ENCODE measurements around the gene CXCL11. TPM values are rescaled to one million over a fixed set of nuclear protein-coding genes. Genes with fewer than 3 reads are reported as not detected.

Gene CXCL11
- total and polyA plus RNA-seq, 2 of the 13 experiments (the other 11 are each of a cell fraction or from before 2014, with no cell fraction given) = 0.08 TPM; not detected in 1

DNA sequence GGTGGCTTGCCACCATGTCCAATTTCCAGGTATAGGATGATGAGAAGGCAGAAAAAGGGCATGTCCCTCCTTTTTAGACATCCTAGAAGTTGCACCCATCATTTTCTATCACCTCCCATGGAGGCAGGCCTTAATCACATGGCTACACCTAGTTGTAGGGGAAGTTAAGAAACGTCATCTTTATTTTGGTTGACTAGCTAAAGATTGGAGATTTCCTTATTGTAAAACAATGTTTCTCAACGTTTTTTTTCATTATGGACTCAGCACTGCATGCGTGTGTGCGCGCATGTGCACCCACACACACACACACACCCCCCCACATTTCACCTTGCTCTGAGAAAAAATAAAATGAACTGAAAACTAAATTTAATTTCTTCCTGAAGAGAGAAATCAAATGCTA, 26.6 kb downstream of the CXCL11 start:
- 67% methylated on average over 5 of the region's 5 CpGs for WGBS (ENCODE audit: low lambda C conversion rate)
- no peak overlapping the region for H3K4me3 ChIP-seq (replicated peaks in 1 of 3; ENCODE audit: insufficient read depth in 1 of 3, low read depth in 2 of 3, low read length in 3 of 3)
- no peak overlapping the region for H2AFZ ChIP-seq (ENCODE audit: low read length)
- H3K4me1 ChIP-seq (ENCODE audit: insufficient read depth, low read length) = no peaks in the 10 kb centered on the region
- in situ Hi-C loops (cut with HindIII; ENCODE audit: extremely low pct_ligation_motif_present, low pct_unique_long_range_greater_than_20kb) (no loop called here), intact Hi-C loops (cut with micrococcal nuclease; ENCODE audit: unreplicated experiment) (no loop called here)
- no peaks in the 10 kb centered on the region for H3K9me3 ChIP-seq (ENCODE audit: low read length)
- CTCF ChIA-PET (ENCODE audit: low intra/inter-chr PET ratio, low total read pairs) = no interaction called here
- DNase-seq (ENCODE audit: low spot score) = no peak
- TF ChIP-seq, protein P1, sequence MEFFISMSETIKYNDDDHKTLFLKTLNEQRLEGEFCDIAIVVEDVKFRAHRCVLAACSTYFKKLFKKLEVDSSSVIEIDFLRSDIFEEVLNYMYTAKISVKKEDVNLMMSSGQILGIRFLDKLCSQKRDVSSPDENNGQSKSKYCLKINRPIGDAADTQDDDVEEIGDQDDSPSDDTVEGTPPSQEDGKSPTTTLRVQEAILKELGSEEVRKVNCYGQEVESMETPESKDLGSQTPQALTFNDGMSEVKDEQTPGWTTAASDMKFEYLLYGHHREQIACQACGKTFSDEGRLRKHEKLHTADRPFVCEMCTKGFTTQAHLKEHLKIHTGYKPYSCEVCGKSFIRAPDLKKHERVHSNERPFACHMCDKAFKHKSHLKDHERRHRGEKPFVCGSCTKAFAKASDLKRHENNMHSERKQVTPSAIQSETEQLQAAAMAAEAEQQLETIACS (CRISPR knock-in tag; IDR thresholded peaks at IDR 0.05) = no peak
- no peak for TF ChIP-seq DPF2 (CRISPR knock-in tag; IDR thresholded peaks at IDR 0.05; ENCODE audit: borderline replicate concordance, low read depth)
- TF ChIP-seq, protein P2, sequence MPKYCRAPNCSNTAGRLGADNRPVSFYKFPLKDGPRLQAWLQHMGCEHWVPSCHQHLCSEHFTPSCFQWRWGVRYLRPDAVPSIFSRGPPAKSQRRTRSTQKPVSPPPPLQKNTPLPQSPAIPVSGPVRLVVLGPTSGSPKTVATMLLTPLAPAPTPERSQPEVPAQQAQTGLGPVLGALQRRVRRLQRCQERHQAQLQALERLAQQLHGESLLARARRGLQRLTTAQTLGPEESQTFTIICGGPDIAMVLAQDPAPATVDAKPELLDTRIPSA (CRISPR knock-in tag; IDR thresholded peaks at IDR 0.05; ENCODE audit: borderline replicate concordance) = no peak
- TF ChIP-seq HNF4G (IDR thresholded peaks at IDR 0.05; ENCODE audit: borderline replicate concordance, low read depth, low read length) = no peak
- no peak for TF ChIP-seq HNF4G (CRISPR knock-in tag; IDR thresholded peaks at IDR 0.05; ENCODE audit: borderline replicate concordance, low read depth)
- TF ChIP-seq ZNF772 (CRISPR knock-in tag; IDR thresholded peaks at IDR 0.05) = no peak
- TF ChIP-seq ZNF567 (CRISPR knock-in tag; IDR thresholded peaks at IDR 0.05; ENCODE audit: borderline replicate concordance) = no peak
- TF ChIP-seq HNRNPUL1 (IDR thresholded peaks at IDR 0.05; ENCODE audit: low read depth, low read length) = no peak
- TF ChIP-seq ZNF678 (CRISPR knock-in tag; IDR thresholded peaks at IDR 0.05) = no peak
- no peak for TF ChIP-seq MTF2 (CRISPR knock-in tag; IDR thresholded peaks at IDR 0.05; ENCODE audit: borderline replicate concordance)
- TF ChIP-seq ZNF33A (CRISPR knock-in tag; IDR thresholded peaks at IDR 0.05; ENCODE audit: borderline replicate concordance) = no peak
- no peak for TF ChIP-seq ZNF136 (CRISPR knock-in tag; IDR thresholded peaks at IDR 0.05; ENCODE audit: low read depth)
- ATAC-seq = no peak
- H3K9ac ChIP-seq (ENCODE audit: insufficient read depth, low read depth, low read length) = no peak overlapping the region
- no peaks in the 10 kb centered on the region for H4K20me1 ChIP-seq (ENCODE audit: insufficient read depth, low read length)
- FAIRE-seq = no peak
- H3K27me3 ChIP-seq (ENCODE audit: control insufficient read depth in 1 of 2, insufficient read depth in 2 of 2, low read length in 2 of 2) = no peaks in the 10 kb centered on the region; a peak in 1 of 5 replicates
- BruUV-seq (replicated peaks) = no TSS peak
- H3K27ac ChIP-seq (ENCODE audit: extremely low read length, insufficient read depth, low read length) = no peak overlapping the region
- H3K36me3 ChIP-seq (replicated peaks in 1 of 2; ENCODE audit: control insufficient read depth in 1 of 2, insufficient read depth in 2 of 2, low read length in 2 of 2) = no peaks in the 10 kb centered on the region
- H3K4me2 ChIP-seq (ENCODE audit: low read depth, low read length) = no peak overlapping the region
- no peaks in the 10 kb centered on the region for H3K79me2 ChIP-seq (ENCODE audit: insufficient read depth, low read length)
- POLR2A ChIA-PET = no interaction called here
